Activated CD4-positive, alpha-beta T cell treated with anti-CD3 and anti-CD28 coated beads, Interleukin-2, amount 50 U/mL, for 16 hours (primary cell): Measurements from ENCODE around the gene TRAF2.

Experiments used
- DNase-seq: peaks from one replicate; pipeline ENCODE4 v3.0.0-alpha.2; 2020

The TRAF2 gene

GRCh38 chr9:136916330-136917184, 30.2 kb downstream of the TRAF2 start:
- peak; percentile 18 for DNase-seq

- DNase-seq: no peak
Observed at GRCh38 chr9:136917902-136918301, 31.6 kb downstream of the TRAF2 start.

- no peak for DNase-seq
Observed at GRCh38 chr9:136920069-136920468, 33.8 kb downstream of the TRAF2 start.

GRCh38 chr9:136920734-136921231, 34.5 kb downstream of the TRAF2 start:
- no peak for DNase-seq

GRCh38 chr9:136921307-136921706, 35.0 kb downstream of the TRAF2 start:
- no peak for DNase-seq

- DNase-seq: no peak
Observed at GRCh38 chr9:136921718-136922117, 35.4 kb downstream of the TRAF2 start.

- no peak for DNase-seq
Observed at GRCh38 chr9:136922540-136922939, 36.2 kb downstream of the TRAF2 start.

GRCh38 chr9:136923881-136924280, 37.6 kb downstream of the TRAF2 start:
- DNase-seq: no peak

GRCh38 chr9:136925414-136926153, 39.3 kb downstream of the TRAF2 start:
- no peak for DNase-seq

- no peak for DNase-seq
Observed at GRCh38 chr9:136926154-136926704, 39.9 kb downstream of the TRAF2 start.

- no peak for DNase-seq
Observed at GRCh38 chr9:136926749-136927148, 40.4 kb downstream of the TRAF2 start.

GRCh38 chr9:136927343-136928271, 41.3 kb downstream of the TRAF2 start:
- no peak for DNase-seq

- DNase-seq: no peak
Observed at GRCh38 chr9:136928591-136928990, 42.3 kb downstream of the TRAF2 start.

GRCh38 chr9:136930014-136930413, 43.7 kb downstream of the TRAF2 start:
- DNase-seq: no peak

- no peak for DNase-seq
Observed at GRCh38 chr9:136931611-136932130, 45.4 kb downstream of the TRAF2 start.

- DNase-seq: no peak
Observed at GRCh38 chr9:136934277-136934676, 48.0 kb downstream of the TRAF2 start.

GRCh38 chr9:136935651-136936050, 49.3 kb downstream of the TRAF2 start:
- no peak for DNase-seq

GRCh38 chr9:136936645-136937170, 50.4 kb downstream of the TRAF2 start:
- no peak for DNase-seq

- DNase-seq: no peak
Observed at GRCh38 chr9:136937186-136938001, 51.1 kb downstream of the TRAF2 start.

GRCh38 chr9:136939431-136939995, 53.2 kb downstream of the TRAF2 start:
- DNase-seq: no peak
